Suprapubic skin (tissue), 4 donors: ENCODE data around the gene MAD1L1.

Experiments
- CTCF ChIP-seq, 2 donors: fragments of 200-600 bp in 1 of 2; fragments of 450-650 bp in 1 of 2; sonication (generic) in 1 of 2; IDR thresholded peaks; one replicate each; pipeline ENCODE4 v1.5.1; 2016 to 2019; ENCODE audit warnings: antibody characterized with exemption in 2 of 2, mild to moderate bottlenecking in 1 of 2, moderate library complexity in 1 of 2
- POLR2A ChIP-seq, 2 donors: fragments of 450-650 bp; IDR thresholded peaks; one replicate each; pipeline ENCODE4 v1.6.1; 2017; ENCODE audit warnings: antibody characterized with exemption in 2 of 2, mild to moderate bottlenecking in 2 of 2, moderate library complexity in 2 of 2
- POLR2AphosphoS5 ChIP-seq, 3 donors: sonication (generic); formaldehyde crosslinking; IDR thresholded peaks; one replicate each; pipeline ENCODE4 v1.6.1; 2017; ENCODE audit warnings: antibody characterized with exemption in 3 of 3

GRCh38 chr7:2066251-2066919 lies 166.4 kb downstream of the MAD1L1 start:
- no peak for TF ChIP-seq POLR2AphosphoS5 (IDR thresholded peaks at IDR 0.05)
- no peak for TF ChIP-seq POLR2A (IDR thresholded peaks at IDR 0.05)
- no peak for TF ChIP-seq CTCF (IDR thresholded peaks at IDR 0.05)
